Stimulated activated CD4-positive, alpha-beta T cell treated with anti-CD3 and anti-CD28 coated beads, TNF-alpha, amount 100 ng/mL, for 4 hours (primary cell): ENCODE results near the gene MUC13.

Source experiments
- DNase-seq, 3 experiments: peaks; one replicate each; pipeline ENCODE4 v3.0.0-alpha.2; 2020; ENCODE audit warnings: low read depth in 3 of 3

Gene MUC13

GRCh38 chr3:124876401-124876878, 58.1 kb downstream of the MUC13 start:
- no peak for DNase-seq

GRCh38 chr3:124873226-124873625, 61.3 kb downstream of the MUC13 start:
- no peak for DNase-seq

- DNase-seq, result no peak
These were observed 67.0 kb downstream of the MUC13 start for GRCh38 chr3:124867511-124867910.

GRCh38 chr3:124862006-124862405, 72.5 kb downstream of the MUC13 start:
- no peak for DNase-seq

- no peak for DNase-seq
These were observed 73.5 kb downstream of the MUC13 start for GRCh38 chr3:124861041-124861440.

- no peak for DNase-seq
These were observed 74.0 kb downstream of the MUC13 start for GRCh38 chr3:124860599-124860998.

- no peak for DNase-seq
These were observed 75.5 kb downstream of the MUC13 start for GRCh38 chr3:124859025-124859424.

- DNase-seq, result no peak
These were observed 76.3 kb downstream of the MUC13 start for GRCh38 chr3:124858275-124858674.

- DNase-seq, result no peak
These were observed 77.9 kb downstream of the MUC13 start for GRCh38 chr3:124856677-124857076.
